ENCODE results near the gene STX3.
"Not testable (repeated sequence)": the region's sequence is repeated elsewhere in the genome, so short reads cannot be mapped to it uniquely, and the experiment has no call there.

The STX3 gene

GRCh38 chr11:59759900-59760299 lies 4.7 kb downstream of the STX3 start:
- no peak for DNase-seq

- DNase-seq, result no peak
Measured at GRCh38 chr11:59760771-59761170, 5.6 kb downstream of the STX3 start.

- DNase-seq, result no peak
Measured at GRCh38 chr11:59761993-59762392, 6.8 kb downstream of the STX3 start.

GRCh38 chr11:59765068-59765735 lies 10.0 kb downstream of the STX3 start:
- DNase-seq, result no peak

GRCh38 chr11:59766542-59767224 lies 11.5 kb downstream of the STX3 start:
- no peak for DNase-seq

GRCh38 chr11:59767225-59767611 lies 12.0 kb downstream of the STX3 start:
- no peak for DNase-seq

- DNase-seq, result no peak
Measured at GRCh38 chr11:59769111-59769510, 13.9 kb downstream of the STX3 start.

GRCh38 chr11:59769828-59770227 lies 14.7 kb downstream of the STX3 start:
- DNase-seq, result no peak

- DNase-seq, result no peak
Measured at GRCh38 chr11:59770319-59770718, 15.1 kb downstream of the STX3 start.

- DNase-seq, result no peak
Measured at GRCh38 chr11:59770869-59771268, 15.7 kb downstream of the STX3 start.

- DNase-seq, result no peak
Measured at GRCh38 chr11:59771605-59772004, 16.4 kb downstream of the STX3 start.

GRCh38 chr11:59773083-59773440 lies 17.9 kb downstream of the STX3 start:
- no peak for DNase-seq

- peak; percentile 53 for DNase-seq
Measured at GRCh38 chr11:59776210-59777066, 21.3 kb downstream of the STX3 start.

- no peak for DNase-seq
Measured at GRCh38 chr11:59777104-59777503, 21.9 kb downstream of the STX3 start.

- DNase-seq, result no peak
Measured at GRCh38 chr11:59778122-59778521, 22.9 kb downstream of the STX3 start.

- DNase-seq, result no peak
Measured at GRCh38 chr11:59779487-59779886, 24.3 kb downstream of the STX3 start.

GRCh38 chr11:59782080-59782479 lies 26.9 kb downstream of the STX3 start:
- no peak for DNase-seq

GRCh38 chr11:59783632-59784090 lies 28.5 kb downstream of the STX3 start:
- DNase-seq, result peak; percentile 56

GRCh38 chr11:59784441-59784840 lies 29.3 kb downstream of the STX3 start:
- not testable (repeated sequence) for DNase-seq

- DNase-seq, result no peak
Measured at GRCh38 chr11:59785818-59786217, 30.6 kb downstream of the STX3 start.

- DNase-seq, result no peak
Measured at GRCh38 chr11:59787255-59787588, 32.0 kb downstream of the STX3 start.

- no peak for DNase-seq
Measured at GRCh38 chr11:59787816-59788215, 32.6 kb downstream of the STX3 start.

- no peak for DNase-seq
Measured at GRCh38 chr11:59791639-59792038, 36.5 kb downstream of the STX3 start.

- no peak for DNase-seq
Measured at GRCh38 chr11:59792507-59792906, 37.3 kb downstream of the STX3 start.

Data from activated CD4-positive, alpha-beta T cell treated with anti-CD3 and anti-CD28 coated beads, Interleukin-2, Interleukin-6, amounts not matched to agents 100 ng/mL and 50 ng/mL, durations not matched to agents 16 hours and 8 hours (primary cell).